Measurements from ENCODE around the gene PARVA. TPM values are rescaled to one million over a fixed set of nuclear protein-coding genes. Genes with fewer than 3 reads are reported as not detected.

The PARVA gene
- total and polyA plus RNA-seq, 9 of the 15 experiments (the other 6 are each of a cell fraction or from before 2014, with no cell fraction given) = 0.11 TPM; not detected in 8

DNA sequence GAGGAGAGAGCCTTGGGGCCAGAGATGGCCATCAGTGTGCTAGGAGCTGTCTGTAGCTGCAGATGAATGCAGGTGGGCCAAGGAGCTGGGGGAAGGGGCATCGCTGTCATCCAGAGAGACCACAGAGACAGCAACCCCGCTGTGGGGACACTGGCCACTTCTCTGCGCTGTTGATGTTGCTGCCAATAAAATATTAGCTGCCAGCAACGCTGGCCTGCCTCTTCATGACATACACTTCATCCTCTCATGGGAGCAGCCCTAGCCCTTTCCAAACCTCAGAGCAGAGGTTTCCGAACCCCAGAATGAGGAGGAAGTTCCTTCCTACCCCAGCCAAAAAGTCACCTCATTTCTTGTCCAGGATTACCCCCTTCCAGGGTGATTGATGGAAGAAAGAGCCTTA, 106.2 kb downstream of the PARVA start:
- H3K4me1 ChIP-seq (replicated peaks in 1 of 2; ENCODE audit: control insufficient read depth in 2 of 2, insufficient read depth in 2 of 2, low read length in 2 of 2) = no peaks in the 10 kb centered on the region
- in situ Hi-C loops (cut with MboI) (no loop called here), intact Hi-C loops (cut with micrococcal nuclease) (no loop called here)
- 0 out of 4 replicates have a peak overlapping the region, but pooled peaks of 1 of the 2 experiments have one; percentile 15 for H3K9ac ChIP-seq (ENCODE audit: insufficient read depth in 1 of 2, low read depth in 2 of 2, low read length in 2 of 2)
- no peak overlapping the region for H3K4me3 ChIP-seq
- no peaks in the 10 kb centered on the region for H3K36me3 ChIP-seq (ENCODE audit: control insufficient read depth, insufficient read depth, low read length)
- no peak for TF ChIP-seq ZNF197 (CRISPR knock-in tag; IDR thresholded peaks at IDR 0.05; ENCODE audit: low read depth)
- TF ChIP-seq, protein P1, sequence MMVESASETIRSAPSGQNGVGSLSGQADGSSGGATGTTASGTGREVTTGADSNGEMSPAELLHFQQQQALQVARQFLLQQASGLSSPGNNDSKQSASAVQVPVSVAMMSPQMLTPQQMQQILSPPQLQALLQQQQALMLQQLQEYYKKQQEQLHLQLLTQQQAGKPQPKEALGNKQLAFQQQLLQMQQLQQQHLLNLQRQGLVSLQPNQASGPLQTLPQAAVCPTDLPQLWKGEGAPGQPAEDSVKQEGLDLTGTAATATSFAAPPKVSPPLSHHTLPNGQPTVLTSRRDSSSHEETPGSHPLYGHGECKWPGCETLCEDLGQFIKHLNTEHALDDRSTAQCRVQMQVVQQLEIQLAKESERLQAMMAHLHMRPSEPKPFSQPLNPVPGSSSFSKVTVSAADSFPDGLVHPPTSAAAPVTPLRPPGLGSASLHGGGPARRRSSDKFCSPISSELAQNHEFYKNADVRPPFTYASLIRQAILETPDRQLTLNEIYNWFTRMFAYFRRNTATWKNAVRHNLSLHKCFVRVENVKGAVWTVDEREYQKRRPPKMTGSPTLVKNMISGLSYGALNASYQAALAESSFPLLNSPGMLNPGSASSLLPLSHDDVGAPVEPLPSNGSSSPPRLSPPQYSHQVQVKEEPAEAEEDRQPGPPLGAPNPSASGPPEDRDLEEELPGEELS (CRISPR knock-in tag; IDR thresholded peaks at IDR 0.05; ENCODE audit: borderline replicate concordance) = no peak
- H3K4me2 ChIP-seq (ENCODE audit: insufficient read depth, low read length) = no peak overlapping the region
- DNase-seq (ENCODE audit: extremely low read depth in 1 of 4, low spot score in 3 of 4) = no peak
- peaks cover 12 to 25% of the 10 kb centered on the region in 2 experiments; a peak in 4 of 5 replicates for H3K27me3 ChIP-seq (ENCODE audit: control insufficient read depth in 2 of 2, insufficient read depth in 2 of 2, low read length in 2 of 2)
- no peak overlapping the region for H3K27ac ChIP-seq (ENCODE audit: extremely low read depth, low read depth, low read length)
- H4K20me1 ChIP-seq (replicated peaks; ENCODE audit: control insufficient read depth, insufficient read depth, low read length) = no peaks in the 10 kb centered on the region
- no peaks in the 10 kb centered on the region for H3K79me2 ChIP-seq (ENCODE audit: control insufficient read depth, insufficient read depth, low read length)
- H3K9me1 ChIP-seq (ENCODE audit: control insufficient read depth, insufficient read depth, low read length) = no peaks in the 10 kb centered on the region
- no TSS peak for BruUV-seq (replicated peaks)
- ChIA-PET POLR2A (interaction anchor here (0.6 to 1.3 kb wide), 3 partner anchors 9 to 21 kb away, joined by 3 to 4 read pairs (median 3); no protein-coding TSS in a partner anchor), CTCF (ENCODE audit: low intra/inter-chr PET ratio) (interaction anchor here (0.6 kb wide), 1 partner anchor 747 kb away, joined by 3 read pairs; no protein-coding TSS in a partner anchor)
- FAIRE-seq = no peak
- no peaks in the 10 kb centered on the region for H3K9me3 ChIP-seq (replicated peaks; ENCODE audit: control insufficient read depth, insufficient read depth, low read depth, low read length)
- no peak for ATAC-seq
- H2AFZ ChIP-seq (ENCODE audit: low read depth, low read length) = no peak overlapping the region
- WGBS (ENCODE audit: insufficient coverage, low coverage, missing lambda C conversion rate) = 4% methylated on average over 5 of the region's 5 CpGs

DNA sequence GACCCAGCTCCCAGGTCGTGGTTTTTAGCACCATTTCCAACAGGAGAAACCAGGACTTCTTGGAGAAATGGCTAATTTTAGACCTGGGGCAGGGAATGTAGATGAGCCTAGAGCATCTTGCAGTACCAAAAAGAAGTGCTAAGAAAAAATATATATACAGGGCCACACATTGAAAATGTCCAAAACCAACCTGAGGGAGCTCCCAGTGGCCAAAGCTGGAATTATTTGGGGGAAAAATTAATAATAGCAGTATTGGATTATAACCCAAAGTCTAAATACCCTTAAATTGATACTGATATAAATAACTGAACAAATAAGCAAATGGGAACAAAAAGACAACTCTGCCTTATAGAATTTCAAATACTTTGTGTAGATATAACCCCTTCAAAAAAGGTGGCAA, 108.0 kb downstream of the PARVA start:
- 0% methylated on average over 1 of the region's 1 CpG for whole genome bisulfite sequencing (ENCODE audit: insufficient coverage, low coverage, missing lambda C conversion rate)
- no TSS peak for BruUV-seq (replicated peaks)

More for the DNA sequence above, 108.0 kb downstream of the PARVA start:
- TF ChIP-seq, protein P2, sequence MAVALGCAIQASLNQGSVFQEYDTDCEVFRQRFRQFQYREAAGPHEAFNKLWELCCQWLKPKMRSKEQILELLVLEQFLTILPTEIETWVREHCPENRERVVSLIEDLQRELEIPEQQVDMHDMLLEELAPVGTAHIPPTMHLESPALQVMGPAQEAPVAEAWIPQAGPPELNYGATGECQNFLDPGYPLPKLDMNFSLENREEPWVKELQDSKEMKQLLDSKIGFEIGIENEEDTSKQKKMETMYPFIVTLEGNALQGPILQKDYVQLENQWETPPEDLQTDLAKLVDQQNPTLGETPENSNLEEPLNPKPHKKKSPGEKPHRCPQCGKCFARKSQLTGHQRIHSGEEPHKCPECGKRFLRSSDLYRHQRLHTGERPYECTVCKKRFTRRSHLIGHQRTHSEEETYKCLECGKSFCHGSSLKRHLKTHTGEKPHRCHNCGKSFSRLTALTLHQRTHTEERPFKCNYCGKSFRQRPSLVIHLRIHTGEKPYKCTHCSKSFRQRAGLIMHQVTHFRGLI (CRISPR knock-in tag; IDR thresholded peaks at IDR 0.05) = no peak
- TF ChIP-seq, protein P3, sequence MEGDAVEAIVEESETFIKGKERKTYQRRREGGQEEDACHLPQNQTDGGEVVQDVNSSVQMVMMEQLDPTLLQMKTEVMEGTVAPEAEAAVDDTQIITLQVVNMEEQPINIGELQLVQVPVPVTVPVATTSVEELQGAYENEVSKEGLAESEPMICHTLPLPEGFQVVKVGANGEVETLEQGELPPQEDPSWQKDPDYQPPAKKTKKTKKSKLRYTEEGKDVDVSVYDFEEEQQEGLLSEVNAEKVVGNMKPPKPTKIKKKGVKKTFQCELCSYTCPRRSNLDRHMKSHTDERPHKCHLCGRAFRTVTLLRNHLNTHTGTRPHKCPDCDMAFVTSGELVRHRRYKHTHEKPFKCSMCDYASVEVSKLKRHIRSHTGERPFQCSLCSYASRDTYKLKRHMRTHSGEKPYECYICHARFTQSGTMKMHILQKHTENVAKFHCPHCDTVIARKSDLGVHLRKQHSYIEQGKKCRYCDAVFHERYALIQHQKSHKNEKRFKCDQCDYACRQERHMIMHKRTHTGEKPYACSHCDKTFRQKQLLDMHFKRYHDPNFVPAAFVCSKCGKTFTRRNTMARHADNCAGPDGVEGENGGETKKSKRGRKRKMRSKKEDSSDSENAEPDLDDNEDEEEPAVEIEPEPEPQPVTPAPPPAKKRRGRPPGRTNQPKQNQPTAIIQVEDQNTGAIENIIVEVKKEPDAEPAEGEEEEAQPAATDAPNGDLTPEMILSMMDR (IDR thresholded peaks at IDR 0.05 in 2 of 3, conservative IDR thresholded peaks at IDR 0.05 in 1 of 3; ENCODE audit: insufficient read depth in 2 of 3, low read depth in 1 of 3, low read length in 3 of 3) = peak; percentile 14 to 46 (median 21); a peak in 2 of 6 replicates
- peak in 1 of 2 experiments; percentile 15; a peak in 1 of 4 replicates for TF ChIP-seq RAD21 (CRISPR knock-in tag; conservative IDR thresholded peaks at IDR 0.05 in 1 of 2, IDR thresholded peaks at IDR 0.05 in 1 of 2)
- CTCF ChIA-PET (ENCODE audit: low intra/inter-chr PET ratio) = no interaction called here
- Histone ChIP-seq H3K4me2 (ENCODE audit: insufficient read depth, low read length) (no peak overlapping the region), H3K27ac (ENCODE audit: extremely low read depth, low read depth, low read length) (no peak overlapping the region), H3K36me3 (ENCODE audit: control insufficient read depth, insufficient read depth, low read length) (no peaks in the 10 kb centered on the region), H3K9me3 (replicated peaks; ENCODE audit: control insufficient read depth, insufficient read depth, low read depth, low read length) (no peaks in the 10 kb centered on the region; the same call in 1 of the 2 replicates), H3K9ac (ENCODE audit: insufficient read depth in 1 of 2, low read depth in 2 of 2, low read length in 2 of 2) (no peak overlapping the region), H4K20me1 (replicated peaks; ENCODE audit: control insufficient read depth, insufficient read depth, low read length) (no peaks in the 10 kb centered on the region), H3K79me2 (ENCODE audit: control insufficient read depth, insufficient read depth, low read length) (no peaks in the 10 kb centered on the region), H3K9me1 (ENCODE audit: control insufficient read depth, insufficient read depth, low read length) (no peaks in the 10 kb centered on the region), H2AFZ (ENCODE audit: low read depth, low read length) (no peak overlapping the region), H3K27me3 (ENCODE audit: control insufficient read depth in 2 of 2, insufficient read depth in 2 of 2, low read length in 2 of 2) (peaks cover 5 to 19% of the 10 kb centered on the region in 2 experiments; a peak in 4 of 5 replicates), H3K4me3 (no peak overlapping the region), H3K4me1 (replicated peaks in 1 of 2; ENCODE audit: control insufficient read depth in 2 of 2, insufficient read depth in 2 of 2, low read length in 2 of 2) (no peaks in the 10 kb centered on the region)
- no peak for ATAC-seq
- in situ Hi-C loops (cut with MboI) (no loop called here), intact Hi-C loops (cut with micrococcal nuclease) (no loop called here)
- no peak for DNase-seq (ENCODE audit: extremely low read depth in 1 of 4, low spot score in 3 of 4)
- FAIRE-seq = no peak
- POLR2A ChIA-PET = interaction anchor here (0.5 to 0.6 kb wide), 4 partner anchors 9 to 349 kb away, joined by 3 to 6 read pairs (median 4); no protein-coding TSS in a partner anchor

Measured in K562 (cell line).